GM21619 (cell line): ENCODE data around the gene CSGALNACT2.

Experiments used
- ATAC-seq: cut with Tn5 transposase; IDR thresholded peaks from one replicate; pipeline ENCODE4 v1.9.1; 2021; ENCODE audit not compliant: unreplicated experiment

The CSGALNACT2 gene

GRCh38 chr10:43226851-43227845 is 88.9 kb downstream of the CSGALNACT2 start:
- ATAC-seq, result no peak

- ATAC-seq, result no peak
These were observed 89.9 kb downstream of the CSGALNACT2 start for GRCh38 chr10:43227911-43228782.

GRCh38 chr10:43228783-43229207 is 90.5 kb downstream of the CSGALNACT2 start:
- no peak for ATAC-seq

- no peak for ATAC-seq
These were observed 91.2 kb downstream of the CSGALNACT2 start for GRCh38 chr10:43229208-43230061.

GRCh38 chr10:43230101-43230908 is 92.1 kb downstream of the CSGALNACT2 start:
- ATAC-seq, result no peak

GRCh38 chr10:43230909-43231522 is 92.8 kb downstream of the CSGALNACT2 start:
- peak; percentile 11 for ATAC-seq

- ATAC-seq, result peak; percentile 55
These were observed 93.4 kb downstream of the CSGALNACT2 start for GRCh38 chr10:43231523-43232078.

GRCh38 chr10:43233601-43234430 is 95.6 kb downstream of the CSGALNACT2 start:
- no peak for ATAC-seq

- ATAC-seq, result no peak
These were observed 96.3 kb downstream of the CSGALNACT2 start for GRCh38 chr10:43234471-43235041.
